ENCODE results near the gene DLGAP5. TPM values are rescaled to one million over a fixed set of nuclear protein-coding genes. Genes with fewer than 3 reads are reported as not detected.

DLGAP5 gene
- total RNA-seq, 1 experiment from 2014 or later = 118 TPM

- no peak overlapping the region for H2BK120ac ChIP-seq (ENCODE audit: low read depth, low read length, poor library complexity, severe bottlenecking)
- no peak overlapping the region for H3K4me2 ChIP-seq (ENCODE audit: insufficient read depth, insufficient read length, low read length)
- no peak overlapping the region for H3K4ac ChIP-seq (ENCODE audit: low read depth, low read length)
- H4K20me1 ChIP-seq (ENCODE audit: control insufficient read depth, insufficient read depth, insufficient read length) = no peaks in the 10 kb centered on the region
- no peak overlapping the region for H2BK5ac ChIP-seq (ENCODE audit: insufficient read length, low read length)
- no peaks in the 10 kb centered on the region for H3K79me1 ChIP-seq (ENCODE audit: insufficient read depth, low read depth, low read length, poor library complexity, severe bottlenecking)
- Mint-ChIP-seq H3K27me3 (ENCODE audit: low read depth) (peaks cover 58% of the 10 kb centered on the region), H3K27ac (no peak overlapping the region), H3K36me3 (ENCODE audit: insufficient read depth in 1 of 3, low read depth in 3 of 3) (no peaks in the 10 kb centered on the region; a peak in 1 of 7 replicates), H3K9me3 (no peaks in the 10 kb centered on the region), H3K4me1 (peaks cover 11 to 13% of the 10 kb centered on the region in 2 experiments), H3K4me3 (no peak overlapping the region)
- no peak overlapping the region for H2AK5ac ChIP-seq (ENCODE audit: insufficient read length, low read length)
- no peak overlapping the region for H3K23ac ChIP-seq (ENCODE audit: insufficient read length, low read depth, low read length)
- no CpG with 5 or more reads among the region's 3 CpGs for WGBS (ENCODE audit: extremely low coverage, insufficient read length, low lambda C conversion rate)
- peaks cover 6% of the 10 kb centered on the region; the same call in 1 of the 2 replicates for H3K27me3 ChIP-seq (ENCODE audit: insufficient read depth, low read length)
- H3K9me3 ChIP-seq (ENCODE audit: control insufficient read depth, low read depth, low read length) = no peaks in the 10 kb centered on the region
- H2AFZ ChIP-seq (ENCODE audit: low read length) = no peak overlapping the region
- no peak overlapping the region for H2BK20ac ChIP-seq (ENCODE audit: low read depth, low read length, poor library complexity, severe bottlenecking)
- H2BK15ac ChIP-seq (ENCODE audit: low read depth, low read length) = no peak overlapping the region
- no peak overlapping the region for H3K18ac ChIP-seq (ENCODE audit: insufficient read length, low read depth, low read length)
- H4K8ac ChIP-seq (replicated peaks; ENCODE audit: insufficient read length, low read depth, low read length) = no peak overlapping the region
- no peak overlapping the region for H3K9ac ChIP-seq (ENCODE audit: extremely low read depth, insufficient read length, low read length)
- H4K5ac ChIP-seq (ENCODE audit: insufficient read length, low read depth, low read length) = no peak overlapping the region
- peaks cover 12% of the 10 kb centered on the region for H3K23me2 ChIP-seq (ENCODE audit: insufficient read length, low read depth, low read length, poor library complexity, severe bottlenecking)
- DNase-seq = no peak
- H2BK12ac ChIP-seq (ENCODE audit: insufficient read length, low read depth, low read length) = no peak overlapping the region
- H3K4me1 ChIP-seq (ENCODE audit: insufficient read depth, low read length) = no peaks in the 10 kb centered on the region
- no peak overlapping the region for H3T11ph ChIP-seq (ENCODE audit: low read length)
- no peak overlapping the region for H3K56ac ChIP-seq (ENCODE audit: insufficient read length, low read depth, low read length)
- no peak overlapping the region for H3K14ac ChIP-seq (ENCODE audit: insufficient read depth, low read length)
- no peak for TF ChIP-seq CTCF (conservative IDR thresholded peaks at IDR 0.05)
- no peak overlapping the region for H3K27ac ChIP-seq (ENCODE audit: insufficient read length, low read depth, low read length)
- no peaks in the 10 kb centered on the region for H3K79me2 ChIP-seq (ENCODE audit: insufficient read depth, low read length)
- no peak overlapping the region for H4K91ac ChIP-seq (ENCODE audit: insufficient read length, low read depth, low read length)
Measured at GRCh38 chr14:55126034-55126433, 65.4 kb downstream of the DLGAP5 start.

All from H9 (cell line).